Transverse colon (tissue), 4 donors: Measurements from ENCODE around the gene FBN2.

Experiments used
- POLR2A ChIP-seq: fragments of 450-650 bp; IDR thresholded peaks from one replicate; pipeline ENCODE4 v1.6.1; 2016; ENCODE audit warnings: antibody characterized with exemption, mild to moderate bottlenecking, moderate library complexity
- POLR2AphosphoS5 ChIP-seq, 3 donors: sonication (generic); formaldehyde crosslinking; IDR thresholded peaks; one replicate each; pipeline ENCODE4 v1.6.1; 2016; ENCODE audit warnings: antibody characterized with exemption in 3 of 3
- TF ChIP-seq, protein P1 (sequence below), 5 experiments: fragments of 200-600 bp in 3 of 5; fragments of 450-650 bp in 2 of 5; sonication (generic) in 3 of 5; IDR thresholded peaks; 1 replicate in 2 of 5; 2 replicates in 3 of 5; pipeline ENCODE4 v1.5.1; 2016 to 2017; ENCODE audit warnings: antibody characterized with exemption in 5 of 5, inconsistent platforms in 3 of 5, mild to moderate bottlenecking in 2 of 5, moderate library complexity in 1 of 5

DNA sequence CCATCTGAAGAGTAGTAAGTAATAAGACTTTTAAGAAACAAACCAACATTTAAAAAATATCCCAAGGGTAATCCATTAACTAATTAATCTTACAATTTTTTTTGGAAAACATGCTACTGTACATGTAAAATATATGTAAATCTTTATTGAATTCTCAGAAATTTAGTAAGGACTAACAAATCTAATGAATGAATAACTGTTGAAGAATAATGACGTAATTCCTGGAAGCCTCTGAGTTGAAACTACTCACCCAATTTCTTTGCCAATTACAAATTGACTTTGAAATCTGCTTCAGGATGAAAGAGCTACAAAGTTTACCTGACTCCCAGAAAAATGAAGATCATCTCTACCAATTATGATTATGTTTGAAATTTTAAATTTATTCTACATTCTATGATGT is 21.1 kb downstream of the FBN2 start:
- TF ChIP-seq, protein P1, sequence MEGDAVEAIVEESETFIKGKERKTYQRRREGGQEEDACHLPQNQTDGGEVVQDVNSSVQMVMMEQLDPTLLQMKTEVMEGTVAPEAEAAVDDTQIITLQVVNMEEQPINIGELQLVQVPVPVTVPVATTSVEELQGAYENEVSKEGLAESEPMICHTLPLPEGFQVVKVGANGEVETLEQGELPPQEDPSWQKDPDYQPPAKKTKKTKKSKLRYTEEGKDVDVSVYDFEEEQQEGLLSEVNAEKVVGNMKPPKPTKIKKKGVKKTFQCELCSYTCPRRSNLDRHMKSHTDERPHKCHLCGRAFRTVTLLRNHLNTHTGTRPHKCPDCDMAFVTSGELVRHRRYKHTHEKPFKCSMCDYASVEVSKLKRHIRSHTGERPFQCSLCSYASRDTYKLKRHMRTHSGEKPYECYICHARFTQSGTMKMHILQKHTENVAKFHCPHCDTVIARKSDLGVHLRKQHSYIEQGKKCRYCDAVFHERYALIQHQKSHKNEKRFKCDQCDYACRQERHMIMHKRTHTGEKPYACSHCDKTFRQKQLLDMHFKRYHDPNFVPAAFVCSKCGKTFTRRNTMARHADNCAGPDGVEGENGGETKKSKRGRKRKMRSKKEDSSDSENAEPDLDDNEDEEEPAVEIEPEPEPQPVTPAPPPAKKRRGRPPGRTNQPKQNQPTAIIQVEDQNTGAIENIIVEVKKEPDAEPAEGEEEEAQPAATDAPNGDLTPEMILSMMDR (IDR thresholded peaks at IDR 0.05): no peak
- TF ChIP-seq POLR2AphosphoS5 (IDR thresholded peaks at IDR 0.05) (no peak), POLR2A (no peak)
